ENCODE data around the gene PHC3. TPM values are rescaled to one million over a fixed set of nuclear protein-coding genes. Genes with fewer than 3 reads are reported as not detected.

Gene PHC3
- polyA plus RNA-seq, 3 donors: 24.9 to 27.2 (median 26.6) TPM

GRCh38 chr3:170049146-170050000 lies 132.2 kb downstream of the PHC3 start:
- no peak for DNase-seq (ENCODE audit: low read depth in 3 of 3, low spot score in 2 of 3)

GRCh38 chr3:170047133-170047404 lies 134.5 kb downstream of the PHC3 start:
- no peak for DNase-seq (ENCODE audit: low read depth in 3 of 3, low spot score in 2 of 3)

GRCh38 chr3:170046269-170047132 lies 135.0 kb downstream of the PHC3 start:
- DNase-seq (ENCODE audit: low read depth in 3 of 3, low spot score in 2 of 3): no peak

- no peak for DNase-seq (ENCODE audit: low read depth in 3 of 3, low spot score in 2 of 3)
Measured at GRCh38 chr3:170044795-170045244, 136.7 kb downstream of the PHC3 start.

GRCh38 chr3:170044271-170044670 lies 137.3 kb downstream of the PHC3 start:
- no peak for DNase-seq (ENCODE audit: low read depth in 3 of 3, low spot score in 2 of 3)

- DNase-seq (ENCODE audit: low read depth in 3 of 3, low spot score in 2 of 3): no peak
Measured at GRCh38 chr3:170043506-170043905, 138.0 kb downstream of the PHC3 start.

GRCh38 chr3:170040418-170040817 lies 141.1 kb downstream of the PHC3 start:
- no peak for DNase-seq (ENCODE audit: low read depth in 3 of 3, low spot score in 2 of 3)

GRCh38 chr3:170038434-170039110 lies 143.0 kb downstream of the PHC3 start:
- DNase-seq (ENCODE audit: low read depth in 3 of 3, low spot score in 2 of 3): no peak

Other genes starting within 250 kb of the PHC3 start
- 100 to 1,000 TPM; 210 to 215 (median 214) TPM for gene SEC62, start 214.9 kb downstream of the PHC3 start, polyA plus RNA-seq (ENCODE audit: insufficient read length in 3 of 3)
- 10 to 100 TPM; 29.9 to 36.3 (median 30.7) TPM for gene GPR160, start 143.7 kb downstream of the PHC3 start, polyA plus RNA-seq (ENCODE audit: insufficient read length in 3 of 3)
- gene PRKCI, start 40.7 kb upstream of the PHC3 start, polyA plus RNA-seq (ENCODE audit: insufficient read length in 3 of 3): 10 to 100 TPM; 69.9 to 80.2 (median 70.2) TPM
- 10 to 100 TPM; 37.6 to 48.4 (median 45.8) TPM for gene SKIL, start 176.0 kb upstream of the PHC3 start, polyA plus RNA-seq (ENCODE audit: insufficient read length in 3 of 3)
- 100 to 1,000 TPM; 154 to 224 (median 179) TPM for gene CLDN11, start 237.1 kb upstream of the PHC3 start, polyA plus RNA-seq (ENCODE audit: insufficient read length in 3 of 3)

Measured in right renal cortex interstitium (tissue), 3 donors.